HK-2 (cell line): Measurements from ENCODE around the gene STARD9.
A peak's percentile ranks its signal among the peaks of the same experiment; 100 is the strongest.
"Not testable (repeated sequence)": the region's sequence is repeated elsewhere in the genome, so short reads cannot be mapped to it uniquely, and the experiment has no call there.

Source experiments
- DNase-seq: peaks from one replicate; pipeline ENCODE4 v3.0.0-alpha.2; 2018; ENCODE audit not compliant: unreplicated experiment

The STARD9 gene

GRCh38 chr15:42575188-42576039, at the start of gene STARD9:
TSS of gene STARD9 (plus strand) at chr15:42575606. CDS start at chr15:42575716, 110 bp downstream.
- peak; percentile 97 for DNase-seq

GRCh38 chr15:42528970-42529369, 46.4 kb upstream of the STARD9 start:
- DNase-seq: no peak

- DNase-seq: no peak
Measured at GRCh38 chr15:42533246-42533645, 42.2 kb upstream of the STARD9 start.

GRCh38 chr15:42544853-42545629, 30.4 kb upstream of the STARD9 start:
- DNase-seq: no peak

GRCh38 chr15:42547918-42548248, 27.5 kb upstream of the STARD9 start:
- no peak for DNase-seq

GRCh38 chr15:42548249-42549031, 27.0 kb upstream of the STARD9 start, which contains the start of the genes HAUS2 and LRRC57:
TSS of gene HAUS2 (plus strand) at chr15:42548838. CDS start at chr15:42548873, 35 bp downstream.
TSS of gene LRRC57 (minus strand) at chr15:42548793. CDS start at chr15:42548434, 359 bp downstream.
- peak; percentile 80 for DNase-seq

GRCh38 chr15:42549032-42549491, 26.3 kb upstream of the STARD9 start:
- DNase-seq: no peak

- DNase-seq: no peak
Measured at GRCh38 chr15:42549741-42550392, 25.5 kb upstream of the STARD9 start.

GRCh38 chr15:42553554-42553953, 21.9 kb upstream of the STARD9 start:
- DNase-seq: no peak

GRCh38 chr15:42556550-42557207, 18.7 kb upstream of the STARD9 start:
- not testable (repeated sequence) for DNase-seq

GRCh38 chr15:42558739-42559138, 16.7 kb upstream of the STARD9 start:
- DNase-seq: no peak

GRCh38 chr15:42576040-42576594, 711 bp downstream of the STARD9 start:
- no peak for DNase-seq

- no peak for DNase-seq
Measured at GRCh38 chr15:42576776-42577175, 1.4 kb downstream of the STARD9 start.

- no peak for DNase-seq
Measured at GRCh38 chr15:42577514-42578031, 2.2 kb downstream of the STARD9 start.

GRCh38 chr15:42578984-42579537, 3.7 kb downstream of the STARD9 start:
- DNase-seq: no peak

GRCh38 chr15:42581272-42581730, 5.9 kb downstream of the STARD9 start:
- DNase-seq: no peak

- no peak for DNase-seq
Measured at GRCh38 chr15:42582569-42583375, 7.4 kb downstream of the STARD9 start.

GRCh38 chr15:42584031-42584765, 8.8 kb downstream of the STARD9 start:
- no peak for DNase-seq
